Measurements from ENCODE around the gene REXO1. TPM values are rescaled to one million over a fixed set of nuclear protein-coding genes. Genes with fewer than 3 reads are reported as not detected.
"Not testable (repeated sequence)": the region's sequence is repeated elsewhere in the genome, so short reads cannot be mapped to it uniquely, and the experiment has no call there.

REXO1 gene
- total RNA-seq, 1 experiment from 2014 or later: 25.8 TPM

- DNase-seq: peak; percentile 65 to 78
- no peak for TF ChIP-seq EZH2 (IDR thresholded peaks at IDR 0.05; ENCODE audit: low read depth)
- TF ChIP-seq, protein P1, sequence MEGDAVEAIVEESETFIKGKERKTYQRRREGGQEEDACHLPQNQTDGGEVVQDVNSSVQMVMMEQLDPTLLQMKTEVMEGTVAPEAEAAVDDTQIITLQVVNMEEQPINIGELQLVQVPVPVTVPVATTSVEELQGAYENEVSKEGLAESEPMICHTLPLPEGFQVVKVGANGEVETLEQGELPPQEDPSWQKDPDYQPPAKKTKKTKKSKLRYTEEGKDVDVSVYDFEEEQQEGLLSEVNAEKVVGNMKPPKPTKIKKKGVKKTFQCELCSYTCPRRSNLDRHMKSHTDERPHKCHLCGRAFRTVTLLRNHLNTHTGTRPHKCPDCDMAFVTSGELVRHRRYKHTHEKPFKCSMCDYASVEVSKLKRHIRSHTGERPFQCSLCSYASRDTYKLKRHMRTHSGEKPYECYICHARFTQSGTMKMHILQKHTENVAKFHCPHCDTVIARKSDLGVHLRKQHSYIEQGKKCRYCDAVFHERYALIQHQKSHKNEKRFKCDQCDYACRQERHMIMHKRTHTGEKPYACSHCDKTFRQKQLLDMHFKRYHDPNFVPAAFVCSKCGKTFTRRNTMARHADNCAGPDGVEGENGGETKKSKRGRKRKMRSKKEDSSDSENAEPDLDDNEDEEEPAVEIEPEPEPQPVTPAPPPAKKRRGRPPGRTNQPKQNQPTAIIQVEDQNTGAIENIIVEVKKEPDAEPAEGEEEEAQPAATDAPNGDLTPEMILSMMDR (conservative IDR thresholded peaks at IDR 0.05): no peak
- H3K9me2 ChIP-seq (ENCODE audit: insufficient read depth): no peaks in the 10 kb centered on the region
- CTCF ChIA-PET: interaction anchor here (0.6 kb wide), 1 partner anchor 176 kb away, joined by 3 read pairs; no protein-coding TSS in a partner anchor
- peaks cover 38% of the 10 kb centered on the region for H3K79me2 ChIP-seq (ENCODE audit: low read depth)
- H3K4me3 ChIP-seq: peak overlapping the region; percentile 77
- peak overlapping the region; percentile 80 for H2AFZ ChIP-seq
- H3K4me2 ChIP-seq: peak overlapping the region; percentile 97
- H3K27ac ChIP-seq: 0 out of 2 replicates have a peak overlapping the region, but pooled peaks have one; percentile 41
- H3K36me3 ChIP-seq (ENCODE audit: low read depth): no peaks in the 10 kb centered on the region
- POLR2A ChIA-PET (ENCODE audit: unreplicated experiment): interaction anchor here (0.6 kb wide), 2 partner anchors 29 to 423 kb away, joined by 3 to 5 read pairs; no protein-coding TSS in a partner anchor
- no peaks in the 10 kb centered on the region for H4K20me1 ChIP-seq (ENCODE audit: insufficient read depth)
- H3K4me1 ChIP-seq (replicated peaks; ENCODE audit: insufficient read depth): peaks cover 9% of the 10 kb centered on the region
- no peaks in the 10 kb centered on the region for H3K9me3 ChIP-seq (ENCODE audit: insufficient read depth, low read depth)
- peaks cover 4% of the 10 kb centered on the region; the same call in 1 of the 2 replicates for H3F3A ChIP-seq (ENCODE audit: insufficient read depth, low read depth)
- no peaks in the 10 kb centered on the region for H3K27me3 ChIP-seq (ENCODE audit: insufficient read depth, low read depth)
- BruUV-seq (replicated peaks): TSS peak; percentile 65
- intact Hi-C loops (cut with micrococcal nuclease; ENCODE audit: unreplicated experiment): no loop called here
Observed at GRCh38 chr19:1875646-1876495, 27.6 kb upstream of the REXO1 start.

DNA sequence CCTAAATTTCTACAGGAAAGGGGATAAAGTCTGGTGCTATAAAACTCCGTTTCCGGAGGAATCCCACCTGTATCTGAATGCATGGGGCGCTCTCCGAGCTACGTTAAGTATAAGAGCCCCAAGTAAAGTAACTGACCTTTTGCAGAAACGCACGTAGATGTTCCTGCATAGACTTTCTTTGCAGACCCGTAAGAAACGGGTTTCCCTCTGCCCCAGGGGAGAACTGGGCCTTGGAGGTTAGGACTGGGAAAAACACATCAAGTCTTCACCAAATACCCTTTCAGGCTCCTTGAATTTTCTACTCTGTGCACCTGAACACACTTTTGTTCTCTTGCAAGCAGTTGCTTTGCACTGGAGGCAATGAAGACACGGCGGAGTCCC is 27.0 kb upstream of the REXO1 start:
- Histone ChIP-seq H3K27ac (0 out of 2 replicates have a peak overlapping the region, but pooled peaks have one; percentile 41), H3K79me2 (ENCODE audit: low read depth) (peaks cover 38% of the 10 kb centered on the region), H3K4me2 (peak overlapping the region; percentile 97), H3K4me3 (peak overlapping the region; percentile 77), H2AFZ (peak overlapping the region; percentile 80; the same call in 1 of the 2 replicates)
- CTCF ChIA-PET; H3K9me2 ChIP-seq (ENCODE audit: insufficient read depth); H3F3A ChIP-seq (ENCODE audit: insufficient read depth, low read depth); BruUV-seq (replicated peaks); H3K27me3 ChIP-seq (ENCODE audit: insufficient read depth, low read depth); H3K4me1 ChIP-seq (replicated peaks; ENCODE audit: insufficient read depth); H3K36me3 ChIP-seq (ENCODE audit: low read depth); H4K20me1 ChIP-seq (ENCODE audit: insufficient read depth); H3K9me3 ChIP-seq (ENCODE audit: insufficient read depth, low read depth); intact Hi-C loops (cut with micrococcal nuclease; ENCODE audit: unreplicated experiment); DNase-seq: not testable (repeated sequence)
- POLR2A ChIA-PET (ENCODE audit: unreplicated experiment): interaction anchor here (0.5 to 0.7 kb wide), 4 partner anchors 11 to 422 kb away, joined by 3 to 9 read pairs (median 6); no protein-coding TSS in a partner anchor

DNA sequence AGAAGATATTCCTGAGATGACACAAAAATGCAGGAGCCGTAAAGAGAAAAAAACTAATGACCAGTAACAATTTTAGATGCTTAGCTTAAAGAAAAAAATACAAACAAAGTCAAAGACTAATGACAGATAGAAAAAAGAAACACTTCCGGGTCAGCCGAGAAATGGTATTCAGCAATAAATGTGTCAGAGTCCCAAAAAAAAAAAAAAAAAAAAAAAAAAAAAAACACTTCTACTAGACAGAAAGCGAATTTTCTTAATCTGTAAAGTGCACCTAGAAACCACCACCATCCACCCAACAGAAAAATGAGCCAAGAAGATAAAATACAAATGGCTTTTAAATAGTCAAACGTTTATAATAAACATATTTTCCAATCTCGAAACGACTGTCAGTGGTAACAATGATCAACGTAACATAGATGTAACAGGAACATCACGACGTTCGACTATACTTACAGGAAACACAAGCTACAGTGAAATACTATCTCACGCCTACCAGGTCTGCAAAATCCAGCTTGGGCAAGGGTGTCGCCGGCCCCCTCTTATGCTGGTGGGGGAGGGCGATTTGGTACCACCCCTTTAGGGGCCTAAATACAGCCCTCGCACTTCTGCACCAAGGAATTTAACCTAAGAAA is 26.4 kb upstream of the REXO1 start:
- peak overlapping the region; percentile 97 for H3K4me2 ChIP-seq
- H3K9me3 ChIP-seq (ENCODE audit: insufficient read depth, low read depth): no peaks in the 10 kb centered on the region
- H3K9me2 ChIP-seq (ENCODE audit: insufficient read depth): no peaks in the 10 kb centered on the region
- no peaks in the 10 kb centered on the region for H3K36me3 ChIP-seq (ENCODE audit: low read depth)
- H3K79me2 ChIP-seq (ENCODE audit: low read depth): peaks cover 38% of the 10 kb centered on the region
- 0 out of 2 replicates have a peak overlapping the region, but pooled peaks have one; percentile 23 for H3K27ac ChIP-seq
- peaks cover 4% of the 10 kb centered on the region; the same call in 1 of the 2 replicates for H3F3A ChIP-seq (ENCODE audit: insufficient read depth, low read depth)
- no peak overlapping the region for H2AFZ ChIP-seq
- ChIA-PET CTCF (no interaction called here), POLR2A (ENCODE audit: unreplicated experiment) (interaction anchor here (0.5 to 0.7 kb wide), 5 partner anchors 11 to 422 kb away, joined by 3 to 9 read pairs (median 6); no protein-coding TSS in a partner anchor)
- H3K4me1 ChIP-seq (replicated peaks; ENCODE audit: insufficient read depth): peaks cover 9% of the 10 kb centered on the region
- peak overlapping the region; percentile 77 for H3K4me3 ChIP-seq
- H3K27me3 ChIP-seq (ENCODE audit: insufficient read depth, low read depth): no peaks in the 10 kb centered on the region
- TF ChIP-seq, protein P1 (conservative IDR thresholded peaks at IDR 0.05): no peak
- TF ChIP-seq EZH2 (IDR thresholded peaks at IDR 0.05; ENCODE audit: low read depth): no peak
- intact Hi-C loops (cut with micrococcal nuclease; ENCODE audit: unreplicated experiment): no loop called here
- no TSS peak for BruUV-seq (replicated peaks)
- no peak for DNase-seq
- H4K20me1 ChIP-seq (ENCODE audit: insufficient read depth): no peaks in the 10 kb centered on the region

Data from PC-9 (cell line).